MM.1S (cell line): Measurements from ENCODE around the gene GID8.

Experiments
- EZH2 ChIP-seq: fragments of 300-600 bp; sonication (generic); optimal IDR thresholded peaks from 2 replicates; pipeline ENCODE3; 2017; ENCODE audit warnings: low read depth, mild to moderate bottlenecking, antibody characterized with exemption, low read length, mixed read lengths
- TF ChIP-seq, protein P1 (sequence below): fragments of 300-600 bp; sonication (generic); IDR thresholded peaks from 2 replicates; pipeline ENCODE4 v1.5.1; 2016; ENCODE audit warnings: antibody characterized with exemption, low read length, mixed read lengths

DNA sequence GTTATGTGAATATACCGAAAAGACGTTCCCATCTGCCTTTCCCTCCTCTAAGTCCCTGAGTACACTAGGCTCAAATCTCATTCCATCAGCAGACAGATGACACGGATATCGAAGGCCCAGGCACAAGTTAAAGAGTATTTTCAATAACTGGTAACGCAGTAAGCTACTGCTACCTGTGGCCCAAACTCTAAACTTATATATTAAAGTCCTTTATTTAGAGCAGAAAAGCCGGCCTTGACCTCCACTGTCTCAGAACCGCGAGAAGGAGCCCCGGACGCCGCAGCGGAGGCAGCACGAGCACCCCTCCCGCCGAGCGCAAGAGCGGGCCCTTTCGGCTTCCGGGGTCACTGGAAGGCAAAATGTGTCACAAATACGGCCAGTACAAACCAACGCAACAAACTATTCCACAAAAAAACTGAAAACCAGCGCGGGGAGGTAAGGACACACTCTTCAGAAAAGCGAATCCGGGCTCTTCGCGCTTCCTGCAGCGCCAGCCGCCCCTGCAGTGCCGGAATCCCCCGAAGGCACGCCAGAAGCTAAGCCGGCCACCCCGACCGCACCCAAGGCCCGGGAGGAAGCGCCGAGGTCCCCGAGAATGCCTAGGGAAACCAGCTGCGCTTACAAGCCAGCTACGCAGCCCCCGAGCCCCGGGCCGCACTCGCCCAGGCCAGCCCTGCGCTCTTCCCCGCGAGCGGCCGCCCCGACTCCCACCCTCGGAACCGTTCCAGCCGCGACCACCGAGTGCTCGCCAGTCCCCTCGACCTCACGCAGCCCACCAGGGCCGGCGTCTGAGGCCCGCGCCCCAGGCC lies 12.3 kb upstream of the GID8 start:
- TF ChIP-seq, protein P1, sequence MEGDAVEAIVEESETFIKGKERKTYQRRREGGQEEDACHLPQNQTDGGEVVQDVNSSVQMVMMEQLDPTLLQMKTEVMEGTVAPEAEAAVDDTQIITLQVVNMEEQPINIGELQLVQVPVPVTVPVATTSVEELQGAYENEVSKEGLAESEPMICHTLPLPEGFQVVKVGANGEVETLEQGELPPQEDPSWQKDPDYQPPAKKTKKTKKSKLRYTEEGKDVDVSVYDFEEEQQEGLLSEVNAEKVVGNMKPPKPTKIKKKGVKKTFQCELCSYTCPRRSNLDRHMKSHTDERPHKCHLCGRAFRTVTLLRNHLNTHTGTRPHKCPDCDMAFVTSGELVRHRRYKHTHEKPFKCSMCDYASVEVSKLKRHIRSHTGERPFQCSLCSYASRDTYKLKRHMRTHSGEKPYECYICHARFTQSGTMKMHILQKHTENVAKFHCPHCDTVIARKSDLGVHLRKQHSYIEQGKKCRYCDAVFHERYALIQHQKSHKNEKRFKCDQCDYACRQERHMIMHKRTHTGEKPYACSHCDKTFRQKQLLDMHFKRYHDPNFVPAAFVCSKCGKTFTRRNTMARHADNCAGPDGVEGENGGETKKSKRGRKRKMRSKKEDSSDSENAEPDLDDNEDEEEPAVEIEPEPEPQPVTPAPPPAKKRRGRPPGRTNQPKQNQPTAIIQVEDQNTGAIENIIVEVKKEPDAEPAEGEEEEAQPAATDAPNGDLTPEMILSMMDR: no peak
- no peak for TF ChIP-seq EZH2
